Suppressor macrophage (primary cell): ENCODE measurements around the gene ATRX.
"Not testable (repeated sequence)": the region's sequence is repeated elsewhere in the genome, so short reads cannot be mapped to it uniquely, and the experiment has no call there.

ENCODE experiments used
- DNase-seq, 4 experiments: peaks; one replicate each; pipeline ENCODE4 v3.0.0-alpha.2; 2020 to 2022

Gene ATRX

GRCh38 chrX:77740376-77740905 lies 45.6 kb downstream of the ATRX start:
- peak in 2 of 4 experiments; percentile 1 to 4 for DNase-seq

GRCh38 chrX:77733342-77733741 lies 52.7 kb downstream of the ATRX start:
- DNase-seq: no peak

GRCh38 chrX:77731821-77732419 lies 54.1 kb downstream of the ATRX start:
- DNase-seq: no peak

GRCh38 chrX:77726095-77726494 lies 59.9 kb downstream of the ATRX start:
- not testable (repeated sequence) for DNase-seq

GRCh38 chrX:77723681-77724080 lies 62.3 kb downstream of the ATRX start:
- no peak for DNase-seq

GRCh38 chrX:77719388-77719787 lies 66.6 kb downstream of the ATRX start:
- DNase-seq: no peak

GRCh38 chrX:77704881-77705280 lies 81.1 kb downstream of the ATRX start:
- no peak for DNase-seq

- no peak for DNase-seq
These were observed 87.8 kb downstream of the ATRX start for GRCh38 chrX:77698242-77698641.

GRCh38 chrX:77694491-77694890 lies 91.5 kb downstream of the ATRX start:
- no peak for DNase-seq

GRCh38 chrX:77693594-77693993 lies 92.4 kb downstream of the ATRX start:
- no peak for DNase-seq

GRCh38 chrX:77691916-77692315 lies 94.1 kb downstream of the ATRX start:
- DNase-seq: no peak

- no peak for DNase-seq
These were observed 96.6 kb downstream of the ATRX start for GRCh38 chrX:77689376-77689775.

- not testable (repeated sequence) for DNase-seq
These were observed 100.3 kb downstream of the ATRX start for GRCh38 chrX:77685683-77686082.

GRCh38 chrX:77679144-77679543 lies 106.9 kb downstream of the ATRX start:
- DNase-seq: no peak

GRCh38 chrX:77675986-77676385 lies 110.0 kb downstream of the ATRX start:
- no peak for DNase-seq

- peak; percentile 15 to 60 (median 38) for DNase-seq
These were observed 117.4 kb downstream of the ATRX start for GRCh38 chrX:77668391-77669237.

GRCh38 chrX:77658886-77659285 lies 127.1 kb downstream of the ATRX start:
- no peak for DNase-seq

GRCh38 chrX:77652095-77652494 lies 133.9 kb downstream of the ATRX start:
- DNase-seq: no peak

GRCh38 chrX:77640702-77641101 lies 145.3 kb downstream of the ATRX start:
- no peak for DNase-seq

- no peak for DNase-seq
These were observed 146.2 kb downstream of the ATRX start for GRCh38 chrX:77639820-77640219.

- peak in 1 of 4 experiments; percentile 1 for DNase-seq
These were observed 147.6 kb downstream of the ATRX start for GRCh38 chrX:77638397-77638796.

GRCh38 chrX:77635373-77635772 lies 150.6 kb downstream of the ATRX start:
- no peak for DNase-seq

GRCh38 chrX:77628294-77629025 lies 157.6 kb downstream of the ATRX start:
- DNase-seq: peak in 2 of 4 experiments; percentile 3 to 8
